HEK293 (cell line): ENCODE data around the gene LDB2.

Source experiments
- CTCF ChIA-PET: fragments of 350-600 bp; formaldehyde crosslinking; extraction: SDS; loops from one replicate; lab custom pipeline; 2021; ENCODE audit warnings: antibody characterized with exemption; lab: Yijun Ruan, JAX
- POLR2A ChIA-PET: fragments of 300-600 bp; formaldehyde crosslinking; extraction: SDS; loops from one replicate; lab custom pipeline; 2020; ENCODE audit warnings: antibody characterized with exemption, inconsistent platforms; lab: Yijun Ruan, JAX
- H3K27ac ChIP-seq: fragments of 200-500 bp; sonication (Bioruptor generic); 2 replicates; pipeline ENCODE4 v1.5.1; 2014; ENCODE audit warnings: low read depth, low read length, control low read depth, inconsistent platforms; ENCODE audit errors: extremely low read depth
- H3K36me3 ChIP-seq, 2 experiments: fragments of 200-500 bp in 1 of 2; sonication (Bioruptor generic) in 1 of 2; 1 replicate in 1 of 2; 2 replicates in 1 of 2; pipeline ENCODE4 v1.5.1; 2014 to 2017; ENCODE audit warnings: inconsistent platforms in 2 of 2, low read length in 2 of 2; ENCODE audit not compliant: control insufficient read depth in 2 of 2, insufficient read depth in 1 of 2
- H3K4me1 ChIP-seq: fragments of 200-500 bp; sonication (Bioruptor generic); 2 replicates; pipeline ENCODE4 v1.5.1; 2014; ENCODE audit warnings: mild to moderate bottlenecking, low read length, inconsistent platforms; ENCODE audit not compliant: control insufficient read depth, insufficient read depth
- H3K4me3 ChIP-seq: 2 replicates; pipeline ENCODE4 v1.5.1; 2011; ENCODE audit warnings: low read depth, mild to moderate bottlenecking, control low read depth, low read length, moderate library complexity
- H3K9me3 ChIP-seq: fragments of 200-500 bp; sonication (Bioruptor generic); 2 replicates; pipeline ENCODE4 v1.5.1; 2014; ENCODE audit warnings: low read depth, low read length, inconsistent platforms; ENCODE audit not compliant: control insufficient read depth, insufficient read depth
- BCL11A ChIP-seq: fragments of 450-650 bp; formaldehyde crosslinking; IDR thresholded peaks from 2 replicates; pipeline ENCODE4 v1.5.1; 2016; ENCODE audit warnings: low read depth, missing biosample characterization, missing genetic modification characterization
- EGR2 ChIP-seq: fragments of 450-650 bp; formaldehyde crosslinking; IDR thresholded peaks from 2 replicates; pipeline ENCODE4 v1.5.1; 2016; ENCODE audit warnings: low read depth, missing biosample characterization, missing genetic modification characterization
- ZBTB11 ChIP-seq: fragments of 450-650 bp; formaldehyde crosslinking; conservative IDR thresholded peaks from 2 replicates; pipeline ENCODE4 v1.5.1; 2016; ENCODE audit warnings: low read depth, missing biosample characterization, missing genetic modification characterization
- ZBTB21 ChIP-seq: fragments of 450-650 bp; formaldehyde crosslinking; IDR thresholded peaks from 2 replicates; pipeline ENCODE4 v1.5.1; 2017; ENCODE audit warnings: missing biosample characterization, missing genetic modification characterization
- ZFHX2 ChIP-seq: fragments of 450-650 bp; formaldehyde crosslinking; conservative IDR thresholded peaks from 2 replicates; pipeline ENCODE4 v1.5.1; 2016; ENCODE audit warnings: missing biosample characterization, missing genetic modification characterization
- ZFP69B ChIP-seq: fragments of 450-650 bp; formaldehyde crosslinking; IDR thresholded peaks from 2 replicates; pipeline ENCODE4 v1.5.1; 2016; ENCODE audit warnings: missing biosample characterization, missing genetic modification characterization
- ZNF140 ChIP-seq: fragments of 450-650 bp; formaldehyde crosslinking; IDR thresholded peaks from 2 replicates; pipeline ENCODE4 v1.5.1; 2016; ENCODE audit warnings: missing biosample characterization, missing genetic modification characterization
- ZNF157 ChIP-seq: fragments of 450-650 bp; formaldehyde crosslinking; IDR thresholded peaks from 2 replicates; pipeline ENCODE4 v1.5.1; 2016; ENCODE audit warnings: missing biosample characterization, missing genetic modification characterization
- ZNF169 ChIP-seq: fragments of 450-650 bp; formaldehyde crosslinking; IDR thresholded peaks from 2 replicates; pipeline ENCODE4 v1.5.1; 2016; ENCODE audit warnings: missing biosample characterization, missing genetic modification characterization
- ZNF174 ChIP-seq: fragments of 450-650 bp; formaldehyde crosslinking; IDR thresholded peaks from 2 replicates; pipeline ENCODE4 v1.5.0; 2017; ENCODE audit warnings: missing biosample characterization, mild to moderate bottlenecking, missing genetic modification characterization
- ZNF202 ChIP-seq: fragments of 450-650 bp; formaldehyde crosslinking; IDR thresholded peaks from 2 replicates; pipeline ENCODE4 v1.5.1; 2016; ENCODE audit warnings: missing biosample characterization, missing genetic modification characterization, borderline replicate concordance
- ZNF426 ChIP-seq: fragments of 450-650 bp; formaldehyde crosslinking; IDR thresholded peaks from 2 replicates; pipeline ENCODE4 v1.5.1; 2017; ENCODE audit warnings: missing biosample characterization, missing genetic modification characterization, mild to moderate bottlenecking, inconsistent platforms, moderate library complexity
- ZNF521 ChIP-seq: fragments of 450-650 bp; formaldehyde crosslinking; IDR thresholded peaks from 2 replicates; pipeline ENCODE4 v1.5.1; 2017; ENCODE audit warnings: missing biosample characterization, mild to moderate bottlenecking, missing genetic modification characterization
- ZNF777 ChIP-seq: fragments of 450-650 bp; formaldehyde crosslinking; IDR thresholded peaks from 2 replicates; pipeline ENCODE4 v1.5.1; 2017; ENCODE audit warnings: missing biosample characterization, missing genetic modification characterization, borderline replicate concordance
- ZSCAN16 ChIP-seq: fragments of 450-650 bp; formaldehyde crosslinking; IDR thresholded peaks from 2 replicates; pipeline ENCODE4 v1.5.1; 2016; ENCODE audit warnings: missing biosample characterization, missing genetic modification characterization
- TF ChIP-seq, protein P1 (sequence below): fragments of 450-650 bp; formaldehyde crosslinking; IDR thresholded peaks from 2 replicates; pipeline ENCODE4 v1.5.1; 2016; ENCODE audit warnings: missing biosample characterization, missing genetic modification characterization
- TF ChIP-seq, protein P2 (sequence below): fragments of 450-650 bp; formaldehyde crosslinking; IDR thresholded peaks from 2 replicates; pipeline ENCODE4 v1.5.1; 2016; ENCODE audit warnings: missing biosample characterization, missing genetic modification characterization, borderline replicate concordance
- TF ChIP-seq, protein P3 (sequence below): fragments of 450-650 bp; formaldehyde crosslinking; IDR thresholded peaks from 2 replicates; pipeline ENCODE4 v1.5.1; 2016; ENCODE audit warnings: missing biosample characterization, missing genetic modification characterization

LDB2 gene

GRCh38 chr4:16729336-16729735, 169.1 kb downstream of the LDB2 start (continued):
- no peak for TF ChIP-seq ZBTB21 (tag by site-specific recombination)

GRCh38 chr4:16728849-16729248, 169.6 kb downstream of the LDB2 start:
- Histone ChIP-seq H3K4me1 (no peaks in the 10 kb centered on the region), H3K9me3 (no peaks in the 10 kb centered on the region), H3K27ac (no peak overlapping the region), H3K36me3 (no peaks in the 10 kb centered on the region), H3K4me3 (no peak overlapping the region)
- CTCF ChIA-PET: interaction anchor here (0.6 kb wide), 1 partner anchor 596 kb away, joined by 3 read pairs; no protein-coding TSS in a partner anchor
- POLR2A ChIA-PET: no interaction called here
- TF ChIP-seq, protein P1, sequence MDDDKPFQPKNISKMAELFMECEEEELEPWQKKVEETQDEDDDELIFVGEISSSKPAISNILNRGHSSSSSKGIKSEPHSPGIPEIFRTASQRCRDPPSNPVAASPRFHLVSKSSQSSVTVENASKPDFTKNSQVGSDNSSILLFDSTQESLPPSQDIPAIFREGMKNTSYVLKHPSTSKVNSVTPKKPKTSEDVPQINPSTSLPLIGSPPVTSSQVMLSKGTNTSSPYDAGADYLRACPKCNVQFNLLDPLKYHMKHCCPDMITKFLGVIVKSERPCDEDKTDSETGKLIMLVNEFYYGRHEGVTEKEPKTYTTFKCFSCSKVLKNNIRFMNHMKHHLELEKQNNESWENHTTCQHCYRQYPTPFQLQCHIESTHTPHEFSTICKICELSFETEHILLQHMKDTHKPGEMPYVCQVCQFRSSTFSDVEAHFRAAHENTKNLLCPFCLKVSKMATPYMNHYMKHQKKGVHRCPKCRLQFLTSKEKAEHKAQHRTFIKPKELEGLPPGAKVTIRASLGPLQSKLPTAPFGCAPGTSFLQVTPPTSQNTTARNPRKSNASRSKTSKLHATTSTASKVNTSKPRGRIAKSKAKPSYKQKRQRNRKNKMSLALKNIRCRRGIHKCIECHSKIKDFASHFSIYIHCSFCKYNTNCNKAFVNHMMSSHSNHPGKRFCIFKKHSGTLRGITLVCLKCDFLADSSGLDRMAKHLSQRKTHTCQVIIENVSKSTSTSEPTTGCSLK: no peak
- TF ChIP-seq ZNF174 (no peak), ZNF157 (no peak), ZNF426 (tag by site-specific recombination) (no peak), ZSCAN16 (no peak), ZNF202 (tag by site-specific recombination) (no peak), ZNF521 (no peak), ZBTB11 (no peak), BCL11A (tag by site-specific recombination) (no peak)

- no peak overlapping the region for H3K27ac ChIP-seq
- H3K36me3 ChIP-seq: no peaks in the 10 kb centered on the region
- no peaks in the 10 kb centered on the region for H3K4me1 ChIP-seq
- H3K4me3 ChIP-seq: no peak overlapping the region
- H3K9me3 ChIP-seq: no peaks in the 10 kb centered on the region
- CTCF ChIA-PET: no interaction called here
- POLR2A ChIA-PET: no interaction called here
- no peak for TF ChIP-seq EGR2 (tag by site-specific recombination)
- TF ChIP-seq ZNF777 (tag by site-specific recombination): no peak
- TF ChIP-seq, protein P2, sequence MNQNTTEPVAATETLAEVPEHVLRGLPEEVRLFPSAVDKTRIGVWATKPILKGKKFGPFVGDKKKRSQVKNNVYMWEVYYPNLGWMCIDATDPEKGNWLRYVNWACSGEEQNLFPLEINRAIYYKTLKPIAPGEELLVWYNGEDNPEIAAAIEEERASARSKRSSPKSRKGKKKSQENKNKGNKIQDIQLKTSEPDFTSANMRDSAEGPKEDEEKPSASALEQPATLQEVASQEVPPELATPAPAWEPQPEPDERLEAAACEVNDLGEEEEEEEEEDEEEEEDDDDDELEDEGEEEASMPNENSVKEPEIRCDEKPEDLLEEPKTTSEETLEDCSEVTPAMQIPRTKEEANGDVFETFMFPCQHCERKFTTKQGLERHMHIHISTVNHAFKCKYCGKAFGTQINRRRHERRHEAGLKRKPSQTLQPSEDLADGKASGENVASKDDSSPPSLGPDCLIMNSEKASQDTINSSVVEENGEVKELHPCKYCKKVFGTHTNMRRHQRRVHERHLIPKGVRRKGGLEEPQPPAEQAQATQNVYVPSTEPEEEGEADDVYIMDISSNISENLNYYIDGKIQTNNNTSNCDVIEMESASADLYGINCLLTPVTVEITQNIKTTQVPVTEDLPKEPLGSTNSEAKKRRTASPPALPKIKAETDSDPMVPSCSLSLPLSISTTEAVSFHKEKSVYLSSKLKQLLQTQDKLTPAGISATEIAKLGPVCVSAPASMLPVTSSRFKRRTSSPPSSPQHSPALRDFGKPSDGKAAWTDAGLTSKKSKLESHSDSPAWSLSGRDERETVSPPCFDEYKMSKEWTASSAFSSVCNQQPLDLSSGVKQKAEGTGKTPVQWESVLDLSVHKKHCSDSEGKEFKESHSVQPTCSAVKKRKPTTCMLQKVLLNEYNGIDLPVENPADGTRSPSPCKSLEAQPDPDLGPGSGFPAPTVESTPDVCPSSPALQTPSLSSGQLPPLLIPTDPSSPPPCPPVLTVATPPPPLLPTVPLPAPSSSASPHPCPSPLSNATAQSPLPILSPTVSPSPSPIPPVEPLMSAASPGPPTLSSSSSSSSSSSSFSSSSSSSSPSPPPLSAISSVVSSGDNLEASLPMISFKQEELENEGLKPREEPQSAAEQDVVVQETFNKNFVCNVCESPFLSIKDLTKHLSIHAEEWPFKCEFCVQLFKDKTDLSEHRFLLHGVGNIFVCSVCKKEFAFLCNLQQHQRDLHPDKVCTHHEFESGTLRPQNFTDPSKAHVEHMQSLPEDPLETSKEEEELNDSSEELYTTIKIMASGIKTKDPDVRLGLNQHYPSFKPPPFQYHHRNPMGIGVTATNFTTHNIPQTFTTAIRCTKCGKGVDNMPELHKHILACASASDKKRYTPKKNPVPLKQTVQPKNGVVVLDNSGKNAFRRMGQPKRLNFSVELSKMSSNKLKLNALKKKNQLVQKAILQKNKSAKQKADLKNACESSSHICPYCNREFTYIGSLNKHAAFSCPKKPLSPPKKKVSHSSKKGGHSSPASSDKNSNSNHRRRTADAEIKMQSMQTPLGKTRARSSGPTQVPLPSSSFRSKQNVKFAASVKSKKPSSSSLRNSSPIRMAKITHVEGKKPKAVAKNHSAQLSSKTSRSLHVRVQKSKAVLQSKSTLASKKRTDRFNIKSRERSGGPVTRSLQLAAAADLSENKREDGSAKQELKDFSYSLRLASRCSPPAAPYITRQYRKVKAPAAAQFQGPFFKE: no peak
- TF ChIP-seq, protein P3, sequence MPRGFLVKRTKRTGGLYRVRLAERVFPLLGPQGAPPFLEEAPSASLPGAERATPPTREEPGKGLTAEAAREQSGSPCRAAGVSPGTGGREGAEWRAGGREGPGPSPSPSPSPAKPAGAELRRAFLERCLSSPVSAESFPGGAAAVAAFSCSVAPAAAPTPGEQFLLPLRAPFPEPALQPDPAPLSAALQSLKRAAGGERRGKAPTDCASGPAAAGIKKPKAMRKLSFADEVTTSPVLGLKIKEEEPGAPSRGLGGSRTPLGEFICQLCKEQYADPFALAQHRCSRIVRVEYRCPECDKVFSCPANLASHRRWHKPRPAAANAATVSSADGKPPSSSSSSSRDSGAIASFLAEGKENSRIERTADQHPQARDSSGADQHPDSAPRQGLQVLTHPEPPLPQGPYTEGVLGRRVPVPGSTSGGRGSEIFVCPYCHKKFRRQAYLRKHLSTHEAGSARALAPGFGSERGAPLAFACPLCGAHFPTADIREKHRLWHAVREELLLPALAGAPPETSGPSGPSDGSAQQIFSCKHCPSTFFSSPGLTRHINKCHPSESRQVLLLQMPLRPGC: no peak
- no peak for TF ChIP-seq ZNF140 (tag by site-specific recombination)
- TF ChIP-seq ZFHX2 (tag by site-specific recombination): no peak
- no peak for TF ChIP-seq ZFP69B (tag by site-specific recombination)
- TF ChIP-seq ZNF169 (tag by site-specific recombination): no peak
Measured at GRCh38 chr4:16728111-16728510, 170.3 kb downstream of the LDB2 start.
